C4-2B (cell line): ENCODE results near the gene NR3C2.

Experiments used
- CTCF ChIP-seq: fragments of 450-650 bp; conservative IDR thresholded peaks from 2 replicates; pipeline ENCODE4 v1.5.1; 2017; ENCODE audit warnings: mild to moderate bottlenecking
- ZFX ChIP-seq: fragments of 450-650 bp; IDR thresholded peaks from 2 replicates; pipeline ENCODE4 v1.6.1; 2017

- TF ChIP-seq CTCF (no peak), ZFX (no peak)
These were observed 5.5 kb upstream of the NR3C2 start for GRCh38 chr4:148447681-148448080.
